ENCODE results near the gene CTU1.

The CTU1 gene

DNA sequence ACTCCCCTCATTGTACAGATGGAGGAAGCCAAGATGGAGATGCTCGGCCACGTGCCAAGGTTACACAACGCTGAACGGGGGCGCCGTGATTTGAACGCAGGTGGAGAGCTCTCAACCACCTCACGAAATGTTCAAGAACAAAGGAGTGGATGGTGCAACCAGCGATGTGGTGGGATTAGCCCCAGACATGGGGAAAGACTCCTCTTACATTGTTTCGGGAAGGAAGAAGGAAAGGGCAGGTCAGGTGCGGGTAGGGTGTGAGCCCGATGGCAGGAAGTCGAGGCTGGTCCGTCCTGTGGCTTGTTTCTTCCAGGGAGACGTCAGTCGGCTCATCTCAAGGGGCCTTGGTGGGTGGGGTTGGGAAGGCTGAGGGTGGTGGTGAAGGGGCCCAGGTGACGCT lies 18.4 kb downstream of the CTU1 start:
- Histone ChIP-seq H2BK12ac (ENCODE audit: low read length) (no peak overlapping the region), H2BK120ac (ENCODE audit: insufficient read depth, low read length, poor library complexity) (no peak overlapping the region), H3K79me1 (ENCODE audit: low read length) (no peaks in the 10 kb centered on the region), H3K23ac (ENCODE audit: low read length) (no peak overlapping the region), H3K27ac (ENCODE audit: low read depth, low read length) (no peak overlapping the region), H3K9ac (ENCODE audit: low read length) (no peak overlapping the region), H3K27me3 (ENCODE audit: insufficient read depth, low read length) (no peaks in the 10 kb centered on the region), H3K4me3 (ENCODE audit: low read depth, low read length) (no peak overlapping the region), H3K79me2 (ENCODE audit: control insufficient read depth, insufficient read depth, low read length, poor library complexity) (no peaks in the 10 kb centered on the region), H2AFZ (ENCODE audit: insufficient read depth, low read length, poor library complexity) (no peak overlapping the region), H3K4me1 (ENCODE audit: control insufficient read depth in 1 of 2, insufficient read depth in 2 of 2, low read length in 2 of 2) (no peaks in the 10 kb centered on the region), H3K18ac (ENCODE audit: low read length) (no peak overlapping the region), H2AK5ac (ENCODE audit: low read length) (no peak overlapping the region), H3K4me2 (ENCODE audit: low read length) (no peak overlapping the region), H4K91ac (ENCODE audit: low read depth, low read length) (no peak overlapping the region), H3K9me3 (ENCODE audit: insufficient read depth, low read depth, low read length) (no peaks in the 10 kb centered on the region), H3K14ac (ENCODE audit: low read length) (no peak overlapping the region), H2BK5ac (ENCODE audit: low read depth, low read length, poor library complexity) (no peak overlapping the region), H3K4ac (ENCODE audit: low read depth, low read length) (no peak overlapping the region), H4K12ac (ENCODE audit: low read depth, low read length) (no peak overlapping the region), H3K36me3 (ENCODE audit: control insufficient read depth in 1 of 2, insufficient read depth in 2 of 2, low read length in 2 of 2) (no peaks in the 10 kb centered on the region), H4K8ac (ENCODE audit: low read depth, low read length) (no peak overlapping the region)
- no peak for DNase-seq
- WGBS (ENCODE audit: extremely low coverage, insufficient coverage, insufficient read length) = no CpG with 5 or more reads among the region's 17 CpGs

DNA sequence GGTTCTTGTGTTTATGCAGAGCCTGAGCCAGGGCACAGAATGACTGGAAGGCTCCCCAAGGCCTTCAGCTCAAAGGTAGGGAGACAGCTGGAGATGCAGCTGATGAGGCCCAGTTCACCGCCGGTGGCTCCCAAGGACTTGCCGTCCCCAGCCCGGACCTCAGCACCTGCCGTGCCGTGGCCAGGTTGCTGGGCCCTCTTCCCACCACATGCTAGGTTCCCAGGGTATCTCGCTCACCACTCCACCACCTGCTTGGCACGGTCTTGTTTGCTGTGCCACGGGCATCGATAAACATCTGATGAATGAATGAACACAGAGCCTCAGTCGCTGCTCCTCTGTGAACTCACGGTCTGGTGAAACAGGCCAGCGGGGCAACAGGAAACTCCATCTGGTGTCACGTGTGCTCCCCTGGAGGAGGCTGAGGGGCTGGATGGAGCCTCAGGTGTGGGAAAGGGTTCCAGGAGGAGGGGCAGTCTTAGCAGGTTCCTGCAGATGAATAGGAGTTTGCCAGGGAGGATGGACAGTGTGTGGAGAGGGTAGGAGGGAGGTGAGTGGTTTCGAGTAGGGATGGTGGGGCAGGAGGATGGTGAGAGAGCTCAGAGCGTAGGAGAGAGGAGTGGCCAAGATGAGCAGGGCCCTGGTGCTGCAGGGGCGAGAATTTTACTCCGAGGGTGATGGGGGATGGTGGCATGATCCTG lies 21.9 kb downstream of the CTU1 start:
- Histone ChIP-seq H3K4me2 (ENCODE audit: low read length) (no peak overlapping the region), H3K9me3 (ENCODE audit: insufficient read depth, low read depth, low read length) (no peaks in the 10 kb centered on the region), H3K18ac (ENCODE audit: low read length) (no peak overlapping the region), H4K91ac (ENCODE audit: low read depth, low read length) (no peak overlapping the region), H3K36me3 (ENCODE audit: control insufficient read depth in 1 of 2, insufficient read depth in 2 of 2, low read length in 2 of 2) (no peaks in the 10 kb centered on the region), H3K9ac (ENCODE audit: low read length) (no peak overlapping the region), H3K27ac (ENCODE audit: low read depth, low read length) (no peak overlapping the region), H3K4me1 (ENCODE audit: control insufficient read depth in 1 of 2, insufficient read depth in 2 of 2, low read length in 2 of 2) (no peaks in the 10 kb centered on the region), H3K79me2 (ENCODE audit: control insufficient read depth, insufficient read depth, low read length, poor library complexity) (no peaks in the 10 kb centered on the region), H2AFZ (ENCODE audit: insufficient read depth, low read length, poor library complexity) (no peak overlapping the region), H3K79me1 (ENCODE audit: low read length) (no peaks in the 10 kb centered on the region), H2BK5ac (ENCODE audit: low read depth, low read length, poor library complexity) (no peak overlapping the region), H2AK5ac (ENCODE audit: low read length) (no peak overlapping the region), H2BK120ac (ENCODE audit: insufficient read depth, low read length, poor library complexity) (no peak overlapping the region), H3K23ac (ENCODE audit: low read length) (no peak overlapping the region), H4K8ac (ENCODE audit: low read depth, low read length) (no peak overlapping the region), H3K4ac (ENCODE audit: low read depth, low read length) (no peak overlapping the region), H3K27me3 (ENCODE audit: insufficient read depth, low read length) (no peaks in the 10 kb centered on the region), H4K12ac (ENCODE audit: low read depth, low read length) (no peak overlapping the region), H3K14ac (ENCODE audit: low read length) (no peak overlapping the region), H3K4me3 (ENCODE audit: low read depth, low read length) (no peak overlapping the region), H2BK12ac (ENCODE audit: low read length) (no peak overlapping the region)
- no peak for DNase-seq
- WGBS (ENCODE audit: extremely low coverage, insufficient coverage, insufficient read length) = 100% methylated on average over 2 of the region's 18 CpGs

DNA sequence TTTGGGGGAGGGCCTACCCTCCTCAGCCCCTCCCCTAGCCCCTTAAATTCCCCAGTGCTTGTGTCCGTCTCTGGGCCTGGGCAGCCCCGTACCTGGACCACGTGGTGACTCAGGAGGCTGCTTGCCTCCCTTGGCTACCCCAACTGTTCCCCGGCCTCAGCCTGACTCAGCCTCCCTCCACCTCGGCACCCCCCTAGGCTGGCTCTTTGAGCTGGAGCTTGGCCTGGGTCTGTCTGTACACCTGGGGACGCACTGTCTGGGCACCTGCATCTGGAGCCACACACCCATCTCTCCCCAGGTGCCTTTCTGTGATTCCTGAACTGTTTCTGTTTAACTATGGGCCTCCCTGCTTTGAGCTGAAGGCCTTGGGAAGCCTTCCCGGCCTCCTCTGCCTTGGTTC lies 23.7 kb downstream of the CTU1 start:
- H3K4me3 ChIP-seq (ENCODE audit: low read depth, low read length) = no peak overlapping the region
- no peak overlapping the region for H4K8ac ChIP-seq (ENCODE audit: low read depth, low read length)
- H3K79me2 ChIP-seq (ENCODE audit: control insufficient read depth, insufficient read depth, low read length, poor library complexity) = no peaks in the 10 kb centered on the region
- no peak overlapping the region for H3K4me2 ChIP-seq (ENCODE audit: low read length)
- no peaks in the 10 kb centered on the region for H3K36me3 ChIP-seq (ENCODE audit: control insufficient read depth in 1 of 2, insufficient read depth in 2 of 2, low read length in 2 of 2)
- H3K9ac ChIP-seq (ENCODE audit: low read length) = no peak overlapping the region
- no peak overlapping the region for H4K91ac ChIP-seq (ENCODE audit: low read depth, low read length)
- H3K9me3 ChIP-seq (ENCODE audit: insufficient read depth, low read depth, low read length) = no peaks in the 10 kb centered on the region
- H3K14ac ChIP-seq (ENCODE audit: low read length) = no peak overlapping the region
- H3K23ac ChIP-seq (ENCODE audit: low read length) = no peak overlapping the region
- no peak overlapping the region for H2BK5ac ChIP-seq (ENCODE audit: low read depth, low read length, poor library complexity)
- WGBS (ENCODE audit: extremely low coverage, insufficient coverage, insufficient read length) = no CpG with 5 or more reads among the region's 7 CpGs
- no peak overlapping the region for H4K12ac ChIP-seq (ENCODE audit: low read depth, low read length)
- H2BK120ac ChIP-seq (ENCODE audit: insufficient read depth, low read length, poor library complexity) = no peak overlapping the region
- H3K27me3 ChIP-seq (ENCODE audit: insufficient read depth, low read length) = no peaks in the 10 kb centered on the region
- H3K4ac ChIP-seq (ENCODE audit: low read depth, low read length) = no peak overlapping the region
- H2BK12ac ChIP-seq (ENCODE audit: low read length) = no peak overlapping the region
- no peak for DNase-seq
- H3K18ac ChIP-seq (ENCODE audit: low read length) = no peak overlapping the region
- no peaks in the 10 kb centered on the region for H3K79me1 ChIP-seq (ENCODE audit: low read length)
- no peak overlapping the region for H2AK5ac ChIP-seq (ENCODE audit: low read length)
- H3K27ac ChIP-seq (ENCODE audit: low read depth, low read length) = no peak overlapping the region
- H2AFZ ChIP-seq (ENCODE audit: insufficient read depth, low read length, poor library complexity) = no peak overlapping the region
- H3K4me1 ChIP-seq (ENCODE audit: control insufficient read depth in 1 of 2, insufficient read depth in 2 of 2, low read length in 2 of 2) = no peaks in the 10 kb centered on the region

DNA sequence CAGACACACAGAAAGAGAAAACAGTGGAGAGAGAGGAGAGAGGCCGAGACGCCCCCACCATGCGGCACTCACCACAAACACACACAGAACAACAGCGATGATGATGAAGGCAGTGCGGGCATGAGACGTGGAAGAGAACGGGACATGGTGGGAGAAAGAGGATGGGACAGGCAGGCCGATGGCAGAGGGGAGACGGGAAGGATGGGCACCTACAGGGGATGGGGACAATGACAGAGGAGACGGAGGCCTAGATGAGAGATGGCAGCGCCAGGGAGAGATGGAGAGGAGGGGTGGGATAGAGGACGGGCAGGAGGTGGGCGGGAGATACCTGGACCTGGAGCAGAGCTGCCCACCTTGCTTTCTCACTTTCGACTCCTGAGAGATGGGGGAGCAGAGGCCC lies 24.4 kb downstream of the CTU1 start:
- H4K91ac ChIP-seq (ENCODE audit: low read depth, low read length) = no peak overlapping the region
- no peak overlapping the region for H3K27ac ChIP-seq (ENCODE audit: low read depth, low read length)
- WGBS (ENCODE audit: extremely low coverage, insufficient coverage, insufficient read length) = no CpG with 5 or more reads among the region's 14 CpGs
- no peak overlapping the region for H3K4me3 ChIP-seq (ENCODE audit: low read depth, low read length)
- no peak for DNase-seq
- H3K9me3 ChIP-seq (ENCODE audit: insufficient read depth, low read depth, low read length) = peaks cover 2% of the 10 kb centered on the region
- no peaks in the 10 kb centered on the region for H3K79me2 ChIP-seq (ENCODE audit: control insufficient read depth, insufficient read depth, low read length, poor library complexity)
- no peak overlapping the region for H2BK120ac ChIP-seq (ENCODE audit: insufficient read depth, low read length, poor library complexity)
- no peaks in the 10 kb centered on the region for H3K36me3 ChIP-seq (ENCODE audit: control insufficient read depth in 1 of 2, insufficient read depth in 2 of 2, low read length in 2 of 2)
- no peak overlapping the region for H3K4me2 ChIP-seq (ENCODE audit: low read length)
- H3K4ac ChIP-seq (ENCODE audit: low read depth, low read length) = no peak overlapping the region
- H3K4me1 ChIP-seq (ENCODE audit: control insufficient read depth in 1 of 2, insufficient read depth in 2 of 2, low read length in 2 of 2) = no peaks in the 10 kb centered on the region
- H3K9ac ChIP-seq (ENCODE audit: low read length) = no peak overlapping the region
- H3K79me1 ChIP-seq (ENCODE audit: low read length) = no peaks in the 10 kb centered on the region
- H4K8ac ChIP-seq (ENCODE audit: low read depth, low read length) = no peak overlapping the region
- no peak overlapping the region for H2BK12ac ChIP-seq (ENCODE audit: low read length)
- no peak overlapping the region for H2AFZ ChIP-seq (ENCODE audit: insufficient read depth, low read length, poor library complexity)
- no peak overlapping the region for H3K14ac ChIP-seq (ENCODE audit: low read length)
- H2BK5ac ChIP-seq (ENCODE audit: low read depth, low read length, poor library complexity) = no peak overlapping the region
- H2AK5ac ChIP-seq (ENCODE audit: low read length) = no peak overlapping the region
- no peak overlapping the region for H3K18ac ChIP-seq (ENCODE audit: low read length)
- H3K27me3 ChIP-seq (ENCODE audit: insufficient read depth, low read length) = no peaks in the 10 kb centered on the region
- no peak overlapping the region for H4K12ac ChIP-seq (ENCODE audit: low read depth, low read length)
- no peak overlapping the region for H3K23ac ChIP-seq (ENCODE audit: low read length)
